G401.6 (cell line): Measurements from ENCODE around the gene WDR37.

Experiments used
- FAIRE-seq: peaks from 2 replicates; lab custom pipeline; 2012; peaks lifted over from hg19 to GRCh38; lab: Jason Lieb, UNC

Gene WDR37

DNA sequence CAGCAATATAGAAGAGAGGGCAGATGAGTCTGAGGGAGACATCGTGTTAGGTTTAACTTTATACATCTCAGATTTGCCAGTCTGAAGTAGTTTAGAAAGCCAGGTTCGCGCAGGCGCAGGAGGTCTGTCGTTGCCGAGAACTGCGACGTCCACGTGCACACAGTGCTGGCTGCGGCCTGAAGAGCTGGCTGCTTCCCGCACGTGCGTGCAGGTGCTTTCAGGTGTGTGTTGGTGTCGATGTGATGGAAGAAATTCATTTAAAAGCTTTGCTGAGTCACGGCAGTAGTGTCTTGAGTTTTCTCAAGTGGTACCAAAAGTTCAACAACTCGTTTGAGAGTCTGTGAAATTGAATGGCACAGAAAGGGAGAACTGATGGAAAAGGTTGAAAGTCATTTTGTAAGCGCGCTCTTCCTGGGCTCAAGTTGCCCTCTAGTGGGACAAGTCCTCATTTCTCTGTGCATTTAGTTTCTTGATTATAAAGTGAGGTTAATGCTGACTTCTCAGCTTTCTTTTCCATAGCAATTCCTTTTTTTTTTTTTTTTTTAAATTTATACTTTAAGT lies 18.6 kb downstream of the WDR37 start:
- peak; percentile 75 for FAIRE-seq

DNA sequence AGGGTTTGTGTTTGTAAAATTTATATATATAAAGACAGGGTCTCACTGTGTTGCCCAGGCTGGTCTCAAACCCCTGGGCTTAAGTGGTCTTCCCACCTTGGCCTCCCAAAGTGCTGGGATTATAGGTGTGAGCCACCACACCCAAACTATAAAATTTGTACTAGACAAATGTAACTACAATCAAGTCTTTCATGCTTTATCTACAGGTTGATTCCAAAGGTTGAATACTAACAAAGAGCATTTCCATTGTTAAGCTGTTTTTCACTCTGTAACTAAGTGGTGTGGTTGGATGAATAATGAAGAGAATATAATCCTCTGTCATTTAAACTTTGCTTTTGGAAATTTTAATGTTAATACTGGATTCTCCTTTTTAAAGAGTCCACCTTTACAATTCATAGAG lies 22.5 kb downstream of the WDR37 start:
- no peak for FAIRE-seq

DNA sequence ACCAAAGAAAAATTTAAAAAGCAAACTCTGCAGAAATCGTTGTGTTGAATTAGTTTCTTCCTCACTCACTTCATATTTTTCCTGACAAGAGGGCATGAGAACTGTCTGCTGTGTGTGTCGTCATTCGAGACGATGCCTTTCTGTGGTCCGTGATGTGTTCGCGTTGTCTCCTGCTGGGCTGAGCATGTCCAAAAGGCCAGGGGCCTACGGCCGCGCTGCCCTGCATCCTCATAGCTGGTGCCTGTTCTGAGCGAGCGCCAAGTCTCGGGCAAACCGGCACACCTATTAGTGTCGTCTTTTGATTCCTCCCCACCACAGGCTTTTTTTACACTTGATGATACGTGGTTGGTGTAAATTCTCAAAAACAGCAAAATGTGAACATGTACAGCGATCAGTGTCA lies 27.4 kb downstream of the WDR37 start:
- no peak for FAIRE-seq

DNA sequence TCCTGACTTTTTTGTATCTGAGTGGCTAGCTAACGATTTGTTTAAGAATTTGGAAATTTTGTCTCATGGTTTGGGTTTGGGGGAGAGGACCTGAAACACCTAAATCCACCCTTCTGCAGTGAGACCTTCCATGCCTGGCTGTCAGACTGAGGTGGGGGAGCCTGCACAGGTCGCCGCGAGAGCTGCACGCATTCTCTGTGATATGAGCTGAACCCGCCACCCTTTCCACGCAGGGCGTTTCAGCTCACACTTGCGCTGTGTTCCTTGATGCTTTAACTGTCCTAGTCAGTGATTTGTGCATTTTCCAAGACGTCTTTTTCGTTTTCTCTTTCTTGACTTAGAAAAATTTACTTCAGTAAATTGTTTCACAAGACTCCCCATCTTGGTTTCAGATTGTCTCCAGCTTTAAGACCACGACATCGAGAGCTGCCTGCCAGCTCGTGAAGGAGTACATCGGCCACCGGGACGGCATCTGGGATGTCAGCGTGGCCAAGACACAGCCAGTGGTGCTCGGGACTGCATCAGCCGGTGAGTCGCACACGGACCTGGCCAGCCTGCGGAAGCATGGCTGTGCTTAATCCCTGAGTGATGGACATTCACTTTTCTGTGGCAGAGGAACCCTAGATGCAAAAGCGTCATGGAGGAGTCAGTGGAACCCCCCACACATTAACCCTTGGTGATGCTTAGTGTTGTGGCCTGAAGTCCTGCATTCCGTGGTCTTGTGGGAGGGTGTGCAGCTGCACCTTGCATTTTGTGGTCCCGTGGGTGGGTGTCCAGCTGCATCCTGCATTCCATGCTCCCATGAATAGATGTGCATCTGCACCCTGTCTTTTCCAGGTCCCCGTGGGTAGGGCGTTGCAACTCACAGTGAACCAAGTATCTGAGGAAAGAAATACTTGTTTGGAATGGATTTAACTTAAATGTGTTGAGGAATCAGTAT lies 28.1 kb downstream of the WDR37 start:
- FAIRE-seq: no peak

DNA sequence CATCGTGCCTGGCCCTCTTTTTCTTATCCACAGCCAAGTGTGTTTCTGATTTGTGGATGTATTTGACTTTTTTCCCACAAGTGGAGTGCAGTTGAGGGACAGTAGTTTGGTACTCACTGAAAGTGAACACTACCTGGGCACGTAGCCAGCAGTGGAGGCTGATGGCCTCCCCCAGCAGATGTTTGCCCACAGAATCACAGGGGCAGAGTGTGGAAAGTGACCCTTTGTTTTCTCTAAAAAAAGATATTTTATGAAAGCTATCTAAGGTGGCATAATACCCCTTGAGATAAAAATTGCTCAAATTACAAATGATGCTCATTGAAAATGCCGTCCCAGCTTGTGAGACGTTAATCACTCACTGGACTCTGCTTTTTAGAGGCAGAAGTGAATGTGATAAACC lies 29.1 kb downstream of the WDR37 start:
- FAIRE-seq: no peak

DNA sequence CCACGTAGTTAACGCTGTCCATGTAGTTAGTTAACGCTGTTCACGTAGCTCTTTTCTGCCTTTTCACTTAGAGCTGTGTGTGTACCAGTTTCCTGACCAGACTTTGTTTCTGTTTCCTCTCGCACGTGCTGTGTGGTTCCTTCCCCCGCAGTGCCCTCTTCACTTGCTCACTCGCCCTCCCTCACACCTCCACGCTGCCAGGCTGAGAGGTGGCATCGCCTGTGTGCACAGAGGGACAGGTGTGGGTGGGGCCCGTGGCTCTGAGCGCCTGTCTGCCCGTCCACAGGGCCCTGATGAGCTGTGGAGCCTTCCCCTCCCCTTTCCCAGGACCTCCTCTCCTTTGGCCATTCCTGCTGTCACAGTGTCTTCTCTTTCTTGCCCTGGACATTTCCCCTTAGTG lies 30.6 kb downstream of the WDR37 start:
- FAIRE-seq: no peak

DNA sequence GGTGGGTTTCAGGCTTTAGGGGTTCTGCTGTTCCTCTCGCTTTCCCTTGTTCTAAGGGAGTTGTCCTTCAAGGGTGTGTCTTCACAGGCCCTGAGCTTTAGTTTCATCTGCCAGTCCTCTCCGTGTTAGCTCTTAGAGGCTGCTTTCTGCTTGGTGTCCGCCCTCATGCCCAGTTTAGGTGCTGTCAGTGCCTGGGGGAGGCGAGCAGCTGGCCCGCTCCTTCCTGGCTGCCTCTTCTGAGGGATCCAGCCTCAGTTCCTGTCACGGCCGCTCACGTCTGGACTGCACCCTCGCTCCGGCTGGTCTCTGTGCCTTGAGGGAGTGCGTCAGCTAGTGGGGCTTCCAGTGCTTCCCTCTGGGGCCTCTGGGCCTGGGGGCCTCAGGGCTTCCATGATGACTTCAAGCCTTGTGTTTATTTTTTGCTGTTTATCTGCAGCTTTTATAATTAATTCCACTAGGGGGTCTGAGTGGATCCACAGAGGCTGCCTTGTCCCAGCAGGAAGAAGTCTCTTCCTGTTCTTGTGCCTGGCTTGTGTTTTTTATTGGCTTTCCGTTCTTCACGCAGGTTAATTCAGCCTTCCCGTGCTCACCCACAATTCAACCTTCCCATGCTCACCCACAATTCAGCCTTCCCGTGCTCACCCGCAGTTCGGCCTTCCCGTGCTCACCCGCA lies 33.0 kb downstream of the WDR37 start:
- no peak for FAIRE-seq

DNA sequence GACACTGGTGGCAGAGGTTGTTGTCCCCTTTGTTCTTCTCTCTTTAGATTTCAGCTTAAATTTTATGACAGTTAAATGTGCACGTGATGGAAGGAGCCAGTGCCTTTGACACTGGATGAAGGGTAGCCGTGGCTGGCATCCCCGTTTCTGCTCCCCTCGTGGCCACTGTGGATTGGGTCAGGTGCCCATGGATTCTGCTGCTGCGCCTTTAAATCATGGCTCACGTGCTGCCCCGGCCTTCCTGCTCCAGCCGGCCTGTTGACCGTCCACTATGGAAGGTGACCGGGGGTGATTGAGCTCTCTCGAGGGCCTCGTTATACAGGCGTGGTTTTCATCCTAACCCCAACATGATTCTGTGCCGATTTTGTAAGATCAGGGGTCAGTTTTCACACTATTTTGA lies 34.5 kb downstream of the WDR37 start:
- no peak for FAIRE-seq

DNA sequence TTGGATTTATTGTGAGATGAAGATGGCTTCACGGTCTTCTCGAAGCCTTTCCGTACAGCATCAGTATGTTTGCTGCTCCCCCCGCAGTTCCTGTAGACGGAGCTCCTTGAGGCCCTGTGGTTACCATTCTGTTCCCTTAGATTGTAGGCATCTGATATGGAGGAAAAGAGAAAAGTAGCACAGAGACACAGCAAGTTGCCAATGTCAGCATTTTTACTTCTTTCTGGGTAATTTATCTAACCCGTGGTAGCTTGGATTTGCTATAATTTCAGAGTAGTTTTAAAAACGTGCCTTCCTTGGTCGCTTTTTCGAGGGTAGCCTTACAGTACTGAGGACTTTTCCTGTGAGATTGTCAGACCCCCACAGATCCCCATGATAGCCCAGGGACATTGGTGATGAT lies 37.5 kb downstream of the WDR37 start:
- no peak for FAIRE-seq

DNA sequence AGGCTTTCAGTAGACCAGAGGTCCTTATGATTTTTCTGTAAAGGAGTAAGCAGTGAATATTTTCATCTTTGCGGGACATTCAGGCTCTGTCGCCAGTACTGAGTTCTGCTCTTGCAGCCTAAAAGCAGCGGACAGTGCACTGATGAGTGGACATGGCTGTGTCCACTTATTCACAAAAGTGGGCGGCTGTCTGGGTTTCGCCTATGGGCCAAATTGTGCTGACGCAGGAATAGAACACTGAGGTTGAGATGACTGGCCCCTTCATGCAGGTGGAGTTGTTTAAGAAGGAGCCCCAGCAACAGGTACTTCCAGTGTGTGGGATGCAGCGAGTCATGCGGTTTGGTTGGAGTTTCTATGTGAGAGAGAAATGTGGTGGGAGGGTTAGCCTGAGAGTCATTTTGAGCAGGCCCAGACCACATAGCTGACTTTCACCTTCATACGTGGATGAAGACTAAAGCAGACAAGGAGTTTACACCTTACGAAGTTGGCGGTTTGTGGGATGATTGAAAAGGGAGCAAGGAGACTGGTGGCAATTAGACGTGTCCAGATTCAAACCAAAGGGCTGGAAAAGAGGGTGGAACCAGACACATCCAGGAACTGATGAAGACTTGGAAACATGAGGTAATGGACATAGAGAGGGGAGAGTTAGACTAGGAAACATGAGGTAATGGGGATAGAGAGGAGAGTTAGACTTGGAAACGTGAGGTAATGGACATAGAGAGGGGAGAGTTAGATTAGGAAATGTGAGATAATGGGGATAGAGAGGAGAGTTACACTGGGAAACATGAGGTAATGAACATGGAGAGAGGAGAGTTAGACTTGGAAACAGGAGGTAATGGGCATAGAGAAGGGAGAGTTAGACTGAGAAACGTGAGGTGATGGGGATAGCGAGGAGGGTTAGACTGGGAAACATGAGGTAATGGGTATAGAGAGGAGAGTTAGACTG lies 38.2 kb downstream of the WDR37 start:
- FAIRE-seq: no peak

DNA sequence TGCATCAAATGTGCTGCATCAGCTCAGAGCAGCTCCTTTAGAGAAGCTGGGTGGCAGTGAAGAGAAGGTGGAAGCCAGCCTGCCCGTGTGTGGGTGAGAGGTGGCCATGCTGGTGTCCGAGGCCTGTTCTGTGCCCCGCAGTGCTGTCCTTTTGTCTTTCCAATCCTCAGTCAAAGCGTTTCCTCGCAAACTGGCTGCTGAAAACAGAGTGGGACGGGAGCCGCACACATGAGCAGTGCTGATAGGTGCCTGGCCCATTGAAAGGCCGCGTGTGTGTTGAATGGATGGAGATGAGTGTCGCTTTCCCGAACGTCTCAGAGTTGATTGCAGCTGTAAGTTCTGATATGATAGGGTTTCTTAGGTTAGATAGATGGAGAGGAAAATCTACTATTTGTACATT lies 39.3 kb downstream of the WDR37 start:
- FAIRE-seq: no peak

DNA sequence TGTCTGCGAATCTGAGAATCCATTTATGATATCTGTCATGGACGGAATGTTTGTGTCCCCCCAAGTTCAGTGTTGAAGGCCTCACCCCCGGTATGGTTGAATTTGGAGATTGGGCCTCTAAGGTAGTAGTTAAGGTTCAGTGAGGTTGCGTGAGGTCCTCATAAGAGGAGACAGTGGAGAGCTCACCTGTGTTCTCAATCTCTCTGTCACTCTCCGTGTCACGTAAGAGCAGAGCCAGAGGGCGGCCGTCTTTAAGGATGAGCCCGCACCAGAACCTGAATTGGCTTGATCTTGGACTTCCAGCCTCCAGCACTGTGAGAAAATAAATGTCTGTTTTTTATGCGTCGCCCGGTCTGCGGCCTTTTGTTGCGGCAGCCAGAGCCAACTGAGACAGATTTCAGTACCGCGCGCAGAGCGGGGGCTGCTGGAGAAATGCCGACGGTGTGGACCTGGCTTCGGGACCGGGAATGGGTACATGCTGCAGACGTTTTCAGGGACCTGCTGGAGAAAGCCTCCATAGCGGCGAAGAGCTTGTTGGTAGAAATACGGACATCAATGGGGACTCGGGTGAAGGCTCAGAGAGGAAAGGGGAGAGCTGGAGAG lies 40.2 kb downstream of the WDR37 start:
- no peak for FAIRE-seq

DNA sequence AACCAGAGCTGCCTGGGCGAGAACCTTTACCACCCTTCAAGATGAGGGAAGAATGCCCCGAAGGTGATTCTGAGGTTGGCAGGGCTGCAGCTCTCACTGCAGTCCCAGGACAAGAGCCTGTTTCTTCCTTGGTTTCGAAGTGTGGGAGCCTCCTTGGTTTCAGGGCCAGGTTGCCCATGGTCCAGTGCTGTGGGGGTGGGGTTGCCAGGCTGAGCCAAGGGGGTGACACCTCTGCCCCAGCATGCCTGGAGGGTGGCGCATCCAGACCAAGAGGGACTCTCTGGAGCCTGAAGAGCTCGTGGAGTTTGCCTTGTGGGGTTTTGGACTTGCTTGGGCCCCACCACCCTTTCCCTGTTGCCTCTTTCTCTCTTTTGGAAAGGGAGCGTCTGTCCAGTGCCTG lies 41.3 kb downstream of the WDR37 start:
- FAIRE-seq: no peak

DNA sequence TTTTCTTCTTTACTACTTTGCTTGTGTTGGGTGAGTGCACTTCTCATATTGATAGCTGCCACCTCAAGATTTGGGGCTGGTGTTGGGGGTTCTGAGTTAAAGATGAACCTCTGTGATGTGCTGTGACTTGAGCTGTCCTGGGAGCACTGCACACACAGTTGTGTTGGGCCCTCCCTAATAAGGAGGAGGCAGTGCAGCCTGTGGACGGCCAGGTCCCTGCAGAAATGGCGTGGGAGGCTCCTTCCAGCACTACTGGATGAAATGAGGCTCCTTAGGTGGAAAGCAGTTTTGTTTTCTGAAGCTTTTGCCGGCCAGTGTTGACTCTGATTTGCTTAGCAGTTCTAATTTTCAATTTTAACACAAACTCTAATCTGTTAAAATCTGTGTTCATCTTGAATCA lies 44.0 kb downstream of the WDR37 start:
- FAIRE-seq: no peak

DNA sequence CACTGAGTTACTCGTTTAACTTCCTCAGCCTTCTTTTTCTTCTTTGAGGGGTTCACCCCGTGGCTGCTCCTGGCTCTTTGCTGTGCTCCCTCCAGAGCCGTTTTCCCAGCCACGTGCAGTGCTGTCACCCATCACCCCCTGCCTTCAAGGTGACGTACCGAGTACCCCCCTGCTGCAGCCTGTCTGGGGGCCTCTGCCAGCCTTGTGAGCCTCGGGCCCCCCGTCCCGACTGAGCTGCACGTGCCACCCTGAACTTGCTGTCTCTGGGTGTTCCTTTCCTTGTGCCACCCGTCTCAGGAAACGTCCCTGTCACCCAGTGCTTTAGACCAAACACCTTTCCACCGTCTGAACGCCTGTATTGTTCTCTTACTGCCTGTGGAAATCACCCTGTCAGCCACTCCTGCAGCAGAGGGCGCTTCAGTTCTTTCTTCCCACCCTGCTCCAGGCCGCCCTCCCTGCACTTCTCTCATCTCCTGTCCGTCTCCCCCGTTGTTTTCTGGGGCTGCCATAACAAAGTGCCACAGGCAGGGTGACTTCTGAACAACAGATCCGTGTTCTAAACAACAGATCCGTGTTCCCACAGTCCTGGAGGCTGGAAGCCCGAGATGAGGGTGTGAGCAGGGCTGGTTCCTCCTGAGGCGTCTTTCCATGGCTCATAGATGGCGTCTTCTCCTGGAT lies 44.6 kb downstream of the WDR37 start:
- no peak for FAIRE-seq

DNA sequence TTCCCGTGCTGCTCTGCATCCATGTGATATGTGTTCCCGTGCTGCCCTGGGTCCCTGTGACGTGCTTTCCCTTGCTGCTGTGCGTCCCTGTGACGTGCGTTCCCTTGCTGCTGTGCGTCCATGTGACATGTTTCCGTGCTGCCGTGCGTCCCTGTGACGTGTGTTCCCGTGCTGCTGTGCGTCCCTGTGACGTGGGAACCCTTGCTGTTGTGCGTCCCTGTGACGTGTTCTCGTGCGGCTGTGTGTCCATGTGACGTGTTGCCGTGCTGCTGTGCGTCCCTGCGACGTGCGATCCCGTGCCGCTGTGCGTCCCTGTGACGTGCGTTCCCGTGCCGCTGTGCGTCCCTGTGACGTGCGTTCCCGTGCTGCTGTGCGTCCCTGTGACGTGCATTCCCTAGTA lies 45.8 kb downstream of the WDR37 start:
- FAIRE-seq: no peak

DNA sequence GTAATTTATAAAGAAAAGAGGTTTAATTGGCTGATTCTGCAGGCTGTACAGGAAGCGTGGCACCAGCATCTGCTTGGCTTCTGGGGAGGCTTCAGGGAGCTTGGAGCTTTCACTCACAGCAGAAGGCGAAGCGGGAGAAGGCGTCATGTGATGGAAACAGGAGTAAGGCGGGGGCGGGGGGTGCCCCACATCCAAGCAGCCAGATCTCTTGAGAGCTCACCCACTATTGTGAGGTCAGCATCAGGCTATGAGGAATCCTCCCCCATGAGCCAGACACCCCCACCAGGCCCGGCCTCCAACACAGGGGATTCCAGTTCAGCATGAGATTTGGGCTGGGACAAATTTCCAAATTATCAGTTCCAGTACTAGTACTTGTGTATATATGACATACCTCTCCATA lies 46.2 kb downstream of the WDR37 start:
- FAIRE-seq: no peak

DNA sequence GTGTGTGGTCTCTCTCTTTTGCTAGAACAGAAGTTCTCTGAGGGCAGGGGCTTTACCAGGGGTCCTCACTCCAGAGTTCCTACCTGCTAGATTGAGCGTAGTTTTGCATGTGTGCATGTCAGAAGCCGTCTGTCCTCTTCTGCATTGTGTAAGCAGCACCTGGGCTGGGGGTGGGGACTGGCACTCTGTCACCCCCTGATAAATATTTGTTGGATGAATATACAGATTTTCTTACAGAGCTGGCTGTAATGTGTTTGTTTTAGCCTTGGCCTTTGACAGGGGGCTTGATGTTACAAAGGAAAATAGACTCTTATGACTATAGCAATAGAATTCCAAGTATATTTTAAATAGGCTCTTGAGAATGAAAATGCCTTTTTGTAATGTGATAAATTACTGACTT lies 46.6 kb downstream of the WDR37 start:
- no peak for FAIRE-seq

DNA sequence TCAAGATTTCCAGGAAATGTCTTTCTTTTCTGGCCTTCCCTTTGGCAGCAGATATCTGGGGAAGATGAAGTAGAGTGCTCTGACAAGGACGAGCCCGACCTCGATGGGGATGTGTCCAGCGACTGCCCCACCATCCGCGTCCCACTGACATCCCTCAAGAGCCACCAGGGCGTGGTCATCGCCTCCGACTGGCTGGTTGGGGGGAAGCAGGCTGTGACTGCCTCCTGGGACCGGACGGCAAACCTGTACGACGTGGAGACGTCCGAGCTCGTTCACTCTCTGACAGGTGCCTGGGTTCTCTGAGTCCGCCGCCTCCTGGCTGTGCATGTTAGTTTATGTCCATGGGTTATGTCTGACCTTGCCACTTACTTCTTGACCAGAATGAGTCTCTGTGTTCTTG lies 47.4 kb downstream of the WDR37 start:
- FAIRE-seq: no peak

DNA sequence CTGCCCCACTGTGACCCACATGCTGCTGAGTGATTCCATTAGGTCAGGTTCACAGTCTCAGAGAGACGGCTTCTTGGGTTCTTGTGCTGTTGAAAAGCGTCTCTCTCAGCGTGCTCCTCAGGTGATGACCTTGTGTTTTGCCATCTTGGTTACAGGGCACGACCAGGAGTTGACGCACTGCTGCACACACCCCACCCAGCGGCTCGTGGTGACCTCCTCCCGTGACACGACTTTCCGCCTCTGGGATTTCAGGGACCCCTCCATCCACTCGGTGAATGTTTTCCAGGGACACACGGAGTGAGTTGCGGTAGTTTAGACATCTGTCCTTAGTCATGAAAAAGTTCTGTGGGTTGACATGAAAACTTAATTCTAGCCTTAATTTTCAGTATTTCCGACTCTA lies 48.8 kb downstream of the WDR37 start:
- FAIRE-seq: no peak

DNA sequence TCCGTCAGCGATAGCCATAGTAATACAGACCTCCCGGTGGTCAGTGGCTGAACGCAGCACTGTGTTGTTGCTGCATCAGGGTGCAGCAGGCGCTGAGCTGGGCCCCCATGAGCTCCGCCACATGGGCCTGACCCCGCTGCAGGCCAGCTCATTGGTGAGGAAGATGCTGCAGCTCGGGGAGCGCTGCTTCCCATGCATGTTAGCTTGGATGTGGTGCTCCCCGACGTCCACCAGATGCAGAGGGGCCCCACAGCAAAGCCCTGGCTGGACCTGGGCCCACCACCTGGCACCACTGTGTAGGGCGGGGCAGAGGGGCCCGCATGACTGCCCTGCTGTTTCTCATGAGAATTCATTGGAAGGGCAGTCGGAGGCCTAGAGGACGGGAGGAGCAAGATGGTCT lies 50.8 kb downstream of the WDR37 start:
- FAIRE-seq: no peak
